Right lobe of liver (tissue), 4 donors: Measurements from ENCODE around the gene INO80B.

Source experiments
- CTCF ChIP-seq, 4 donors: fragments of 200-600 bp in 3 of 4; fragments of 450-650 bp in 1 of 4; IDR thresholded peaks; one replicate each; pipeline versions ENCODE4 v1.5.1 to v1.8.0; 2016 to 2022; ENCODE audit warnings: antibody characterized with exemption in 4 of 4, mild to moderate bottlenecking in 2 of 4
- POLR2A ChIP-seq: fragments of 450-650 bp; IDR thresholded peaks from one replicate; pipeline ENCODE4 v1.6.1; 2017; ENCODE audit warnings: antibody characterized with exemption, mild to moderate bottlenecking
- donor health status: DM: no; HTN: no; CAD: no.
- donor health status: DM: no; HTN: no; CAD: no.
- donor health status: DM: no; HTN: yes; CAD: no.

- TF ChIP-seq CTCF (IDR thresholded peaks at IDR 0.05), result no peak
- TF ChIP-seq POLR2A, result peak; percentile 82
Observed at GRCh38 chr2:74472086-74472944, 17.4 kb downstream of the INO80B start, which contains the start of gene MRPL53.
